Astrocyte of the cerebellum (primary cell): ENCODE results near the gene FFAR4.
"Not testable (repeated sequence)": the region's sequence is repeated elsewhere in the genome, so short reads cannot be mapped to it uniquely, and the experiment has no call there.

ENCODE experiments used
- DNase-seq: peaks from one replicate; pipeline ENCODE4 v3.0.0-alpha.2; 2011; ENCODE audit warnings: low read depth
- H3K4me3 ChIP-seq: 2 replicates; pipeline ENCODE4 v1.5.1; 2011; ENCODE audit warnings: mild to moderate bottlenecking, low read depth, low read length, moderate library complexity
- in situ Hi-C: cut with HindIII; loops from 2 replicates; pipeline ENCODE4 v1.10.0; 2017; ENCODE audit warnings: low sequenced_read_pairs
- TF ChIP-seq, protein P1 (sequence below): IDR thresholded peaks from 2 replicates; pipeline ENCODE4 v1.5.1; 2012; ENCODE audit warnings: low read length, low read depth, moderate library complexity, mild to moderate bottlenecking; ENCODE audit errors: missing control alignments

The FFAR4 gene

DNA sequence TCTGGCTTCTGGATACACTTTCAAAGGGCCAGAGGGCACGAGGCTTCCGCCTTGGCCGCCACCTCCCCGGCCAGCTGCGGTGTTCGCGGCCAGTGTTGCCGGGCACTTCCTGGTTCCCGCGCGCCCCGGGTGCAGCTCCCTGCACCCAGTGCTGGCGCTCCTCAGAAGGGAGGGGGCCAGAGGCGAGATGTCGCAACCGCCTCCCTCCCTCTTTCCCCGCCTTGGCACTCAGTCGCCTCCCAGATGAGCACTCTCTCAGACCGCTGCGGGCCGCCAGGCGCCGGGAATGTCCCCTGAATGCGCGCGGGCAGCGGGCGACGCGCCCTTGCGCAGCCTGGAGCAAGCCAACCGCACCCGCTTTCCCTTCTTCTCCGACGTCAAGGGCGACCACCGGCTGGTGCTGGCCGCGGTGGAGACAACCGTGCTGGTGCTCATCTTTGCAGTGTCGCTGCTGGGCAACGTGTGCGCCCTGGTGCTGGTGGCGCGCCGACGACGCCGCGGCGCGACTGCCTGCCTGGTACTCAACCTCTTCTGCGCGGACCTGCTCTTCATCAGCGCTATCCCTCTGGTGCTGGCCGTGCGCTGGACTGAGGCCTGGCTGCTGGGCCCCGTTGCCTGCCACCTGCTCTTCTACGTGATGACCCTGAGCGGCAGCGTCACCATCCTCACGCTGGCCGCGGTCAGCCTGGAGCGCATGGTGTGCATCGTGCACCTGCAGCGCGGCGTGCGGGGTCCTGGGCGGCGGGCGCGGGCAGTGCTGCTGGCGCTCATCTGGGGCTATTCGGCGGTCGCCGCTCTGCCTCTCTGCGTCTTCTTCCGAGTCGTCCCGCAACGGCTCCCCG is at the start of gene FFAR4:
Gene FFAR4 (plus strand): TSS at position 231 of the 842 bp plus-strand sequence. CDS start 56 bp downstream, at position 287.
- in situ Hi-C loops: no loop called here
- TF ChIP-seq, protein P1, sequence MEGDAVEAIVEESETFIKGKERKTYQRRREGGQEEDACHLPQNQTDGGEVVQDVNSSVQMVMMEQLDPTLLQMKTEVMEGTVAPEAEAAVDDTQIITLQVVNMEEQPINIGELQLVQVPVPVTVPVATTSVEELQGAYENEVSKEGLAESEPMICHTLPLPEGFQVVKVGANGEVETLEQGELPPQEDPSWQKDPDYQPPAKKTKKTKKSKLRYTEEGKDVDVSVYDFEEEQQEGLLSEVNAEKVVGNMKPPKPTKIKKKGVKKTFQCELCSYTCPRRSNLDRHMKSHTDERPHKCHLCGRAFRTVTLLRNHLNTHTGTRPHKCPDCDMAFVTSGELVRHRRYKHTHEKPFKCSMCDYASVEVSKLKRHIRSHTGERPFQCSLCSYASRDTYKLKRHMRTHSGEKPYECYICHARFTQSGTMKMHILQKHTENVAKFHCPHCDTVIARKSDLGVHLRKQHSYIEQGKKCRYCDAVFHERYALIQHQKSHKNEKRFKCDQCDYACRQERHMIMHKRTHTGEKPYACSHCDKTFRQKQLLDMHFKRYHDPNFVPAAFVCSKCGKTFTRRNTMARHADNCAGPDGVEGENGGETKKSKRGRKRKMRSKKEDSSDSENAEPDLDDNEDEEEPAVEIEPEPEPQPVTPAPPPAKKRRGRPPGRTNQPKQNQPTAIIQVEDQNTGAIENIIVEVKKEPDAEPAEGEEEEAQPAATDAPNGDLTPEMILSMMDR: no peak
- no peak within 1 kb of the TSS for H3K4me3 ChIP-seq
- DNase-seq: no peak

DNA sequence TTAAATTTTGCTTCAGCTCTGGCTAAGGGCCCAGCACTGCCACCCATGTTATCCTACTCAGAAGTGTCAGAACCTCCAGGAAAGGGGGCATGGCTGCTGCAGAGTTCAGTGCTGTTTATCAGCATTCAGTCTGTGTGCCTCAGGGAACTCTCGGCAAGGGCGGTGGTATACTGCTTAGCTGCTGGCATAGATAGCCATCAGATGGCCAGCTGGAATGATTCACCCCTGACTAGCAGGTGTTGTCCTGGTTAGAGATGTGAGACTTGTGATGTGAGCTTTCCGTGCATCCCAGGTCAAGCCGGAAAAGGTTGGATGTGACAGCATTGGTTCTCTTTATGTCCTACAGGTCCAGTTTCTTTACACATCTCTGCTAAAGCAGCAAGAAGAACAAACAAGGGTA is 47.9 kb upstream of the FFAR4 start:
- TF ChIP-seq, protein P1: no peak
- in situ Hi-C loops: loop anchor here (25.0 kb wide), 2 partner anchors 406 to 631 kb away; no protein-coding TSS in a partner anchor
- H3K4me3 ChIP-seq: no peak overlapping the region
- DNase-seq: no peak

DNA sequence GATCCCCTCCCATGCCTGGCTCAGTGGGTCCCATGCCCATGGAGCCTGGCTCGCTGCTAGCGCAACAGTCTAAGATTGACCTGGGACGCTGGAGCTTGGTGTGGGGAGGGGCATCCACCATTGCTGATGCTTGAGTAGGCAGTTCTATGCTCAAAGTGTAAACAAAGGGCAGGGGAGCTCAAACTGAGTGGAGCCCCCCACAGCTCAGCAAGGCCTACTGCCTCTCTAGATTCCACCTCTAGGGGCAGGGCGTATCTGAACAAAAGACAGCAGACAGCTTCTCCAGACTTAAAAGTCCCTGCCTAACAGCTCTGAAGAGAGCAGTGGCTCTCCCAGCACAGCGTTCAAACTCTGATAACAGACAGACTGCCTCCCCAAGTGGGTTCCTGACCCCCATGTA is 31.2 kb upstream of the FFAR4 start:
- in situ Hi-C loops: no loop called here

DNA sequence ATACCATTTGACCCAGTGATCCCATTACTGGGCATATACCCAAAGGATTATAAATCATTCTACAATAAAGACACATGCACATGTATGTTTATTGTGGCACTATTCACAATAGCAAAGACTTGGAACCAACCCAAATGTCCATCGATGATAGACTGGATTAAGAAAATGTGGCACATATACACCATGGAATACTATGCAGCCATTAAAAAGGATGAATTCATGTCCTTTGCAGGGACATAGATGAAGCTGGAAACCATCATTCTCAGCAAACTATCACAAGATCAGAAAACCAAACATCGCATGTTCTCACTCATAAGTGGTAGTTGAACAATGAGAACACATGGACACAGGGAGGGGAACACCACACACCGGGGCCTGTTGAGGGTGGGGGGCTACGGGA is 25.6 kb upstream of the FFAR4 start:
- DNase-seq, H3K4me3 ChIP-seq, in situ Hi-C loops: not testable (repeated sequence)

More for the DNA sequence above, 31.2 kb upstream of the FFAR4 start:
- no peak overlapping the region for H3K4me3 ChIP-seq
- TF ChIP-seq, protein P1: no peak
- no peak for DNase-seq

DNA sequence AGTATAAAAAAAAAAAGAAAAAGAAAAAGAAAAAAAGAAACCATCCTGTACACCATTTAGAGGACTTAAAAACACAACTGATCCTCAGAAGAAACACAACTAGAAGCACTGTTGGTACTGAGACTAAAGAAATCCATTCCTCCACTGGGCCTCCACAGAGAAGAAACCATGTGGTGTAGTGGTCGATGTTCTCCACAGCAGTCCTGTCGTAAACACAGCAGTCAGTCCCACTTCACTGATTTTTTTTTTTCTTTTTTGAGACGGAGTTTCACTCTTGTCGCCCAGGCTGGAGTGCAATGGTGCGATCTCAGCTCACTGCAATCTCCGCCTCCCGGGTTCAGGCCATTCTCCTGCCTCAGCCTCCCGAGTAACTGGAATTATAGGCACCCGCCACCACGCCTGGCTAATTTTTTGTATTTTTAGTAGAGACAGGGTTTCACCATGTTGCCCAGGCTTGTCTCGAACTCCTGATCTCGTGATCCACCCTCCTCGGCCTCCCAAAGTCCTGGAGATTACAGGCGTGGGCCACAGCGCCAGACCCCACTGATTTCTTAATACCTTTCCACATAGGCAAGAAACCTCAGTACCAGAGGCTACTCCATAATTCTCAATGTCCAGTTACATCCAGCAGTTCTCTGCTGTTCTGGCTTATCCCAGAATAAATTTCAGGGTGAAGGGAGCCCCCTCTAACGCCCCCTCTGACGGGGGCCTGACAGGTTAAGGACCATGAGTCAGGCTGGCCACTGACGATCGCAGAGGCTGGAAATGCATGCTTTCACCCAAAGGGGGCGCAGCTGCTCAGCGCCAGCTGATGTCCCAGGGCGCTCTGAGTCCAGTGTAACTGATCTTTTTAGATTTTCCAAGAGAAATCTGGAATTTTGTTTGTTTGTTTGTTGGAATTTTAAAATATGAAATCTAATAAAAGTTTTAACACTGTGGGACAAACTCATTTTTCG is 24.8 kb upstream of the FFAR4 start:
- in situ Hi-C loops: no loop called here
- no peak overlapping the region for H3K4me3 ChIP-seq
- TF ChIP-seq, protein P1: peak; percentile 82
- no peak for DNase-seq

DNA sequence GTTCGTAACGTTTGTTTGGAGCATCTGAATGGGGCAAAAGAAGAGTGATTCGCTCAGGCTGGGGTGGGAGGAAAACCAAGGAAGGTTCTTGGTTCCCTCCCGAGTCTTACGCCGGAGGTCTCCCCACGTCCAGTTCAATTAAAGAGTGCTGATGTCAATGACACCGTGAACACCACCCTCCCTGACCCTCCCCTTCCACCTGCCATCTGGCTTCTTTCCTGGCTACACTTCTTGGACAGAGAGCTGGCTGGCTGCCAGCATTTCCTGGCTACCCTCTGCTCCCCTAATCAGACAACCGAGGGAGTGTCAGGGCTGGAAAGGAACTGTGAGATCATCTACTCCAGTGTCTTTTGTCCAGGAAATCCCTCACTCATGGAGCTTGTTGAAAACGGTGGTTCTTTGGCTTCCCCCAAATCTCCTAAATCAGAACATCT is 24.1 kb upstream of the FFAR4 start:
- TF ChIP-seq, protein P1: no peak
- H3K4me3 ChIP-seq: no peak overlapping the region
- DNase-seq: no peak
- in situ Hi-C loops: no loop called here

DNA sequence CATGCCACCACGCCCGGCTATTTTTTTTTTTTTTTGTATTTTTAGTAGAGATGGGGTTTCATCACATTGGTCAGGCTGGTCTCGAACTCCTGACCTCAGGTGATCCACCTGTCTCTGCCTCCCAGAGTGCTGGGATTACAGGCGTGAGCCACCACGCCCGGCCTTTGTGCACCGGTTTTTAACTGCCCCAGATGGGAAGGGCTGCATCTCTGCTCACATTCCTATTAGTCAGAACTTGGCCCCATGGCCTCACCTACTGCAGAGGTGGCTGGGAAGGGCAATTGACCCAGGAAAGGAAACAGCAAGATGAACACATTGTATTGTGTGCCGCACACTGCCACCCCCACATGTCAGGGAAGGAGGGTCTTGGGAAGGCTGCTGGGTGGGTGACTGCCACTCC is 19.5 kb upstream of the FFAR4 start:
- in situ Hi-C loops, DNase-seq, H3K4me3 ChIP-seq: not testable (repeated sequence)
